Ovary (tissue), 3 donors: Measurements from ENCODE around the gene MTCL3.

Source experiments
- POLR2A ChIP-seq: fragments of 450-650 bp; IDR thresholded peaks from one replicate; pipeline ENCODE4 v1.6.1; 2017; ENCODE audit warnings: antibody characterized with exemption, mild to moderate bottlenecking, moderate library complexity
- TF ChIP-seq, protein P1 (sequence below), 3 donors: fragments of 450-650 bp in 2 of 3; fragments of 200-600 bp in 1 of 3; IDR thresholded peaks; one replicate each; pipeline versions ENCODE4 v1.5.1 to v1.8.0; 2016 to 2022; ENCODE audit warnings: antibody characterized with exemption in 3 of 3, mild to moderate bottlenecking in 1 of 3
- donor health status: DM: no; HTN: no; CAD: no.

DNA sequence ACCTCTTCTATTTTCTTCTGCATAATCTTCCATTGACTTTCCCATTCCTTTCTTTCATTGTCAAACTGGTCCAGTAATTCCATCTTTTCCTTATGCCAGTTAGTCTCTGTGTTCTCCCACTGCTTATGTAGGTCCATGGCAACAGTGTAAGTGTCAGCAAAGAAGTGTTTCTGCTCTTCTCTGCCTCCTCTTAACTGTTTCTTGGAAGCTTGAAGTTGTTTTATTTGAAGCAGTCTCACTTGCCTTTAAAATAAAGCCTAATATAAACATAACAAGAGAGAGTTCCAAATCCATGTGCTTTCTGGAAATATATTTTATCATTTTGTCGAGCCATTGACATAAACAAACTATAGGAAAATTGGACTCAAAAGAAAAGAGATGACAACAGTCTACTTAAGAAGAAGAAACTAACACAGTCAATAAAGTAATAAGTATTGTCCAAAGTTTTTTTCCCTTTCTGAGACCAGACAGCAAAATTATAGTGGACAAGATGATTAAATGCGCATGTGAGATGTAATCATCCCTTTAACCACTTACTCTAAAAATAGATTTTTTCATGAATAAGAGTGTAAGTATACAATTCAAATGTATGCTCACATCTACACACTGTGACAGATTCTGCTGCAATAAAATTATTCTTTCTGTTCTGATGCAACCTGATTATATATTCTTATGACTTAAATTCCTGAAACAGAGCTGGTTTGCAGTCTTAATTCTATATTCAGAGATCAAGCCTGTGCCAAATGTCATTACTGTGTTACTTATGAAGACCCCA, 65.1 kb downstream of the MTCL3 start:
- TF ChIP-seq POLR2A, result no peak
- TF ChIP-seq, protein P1, sequence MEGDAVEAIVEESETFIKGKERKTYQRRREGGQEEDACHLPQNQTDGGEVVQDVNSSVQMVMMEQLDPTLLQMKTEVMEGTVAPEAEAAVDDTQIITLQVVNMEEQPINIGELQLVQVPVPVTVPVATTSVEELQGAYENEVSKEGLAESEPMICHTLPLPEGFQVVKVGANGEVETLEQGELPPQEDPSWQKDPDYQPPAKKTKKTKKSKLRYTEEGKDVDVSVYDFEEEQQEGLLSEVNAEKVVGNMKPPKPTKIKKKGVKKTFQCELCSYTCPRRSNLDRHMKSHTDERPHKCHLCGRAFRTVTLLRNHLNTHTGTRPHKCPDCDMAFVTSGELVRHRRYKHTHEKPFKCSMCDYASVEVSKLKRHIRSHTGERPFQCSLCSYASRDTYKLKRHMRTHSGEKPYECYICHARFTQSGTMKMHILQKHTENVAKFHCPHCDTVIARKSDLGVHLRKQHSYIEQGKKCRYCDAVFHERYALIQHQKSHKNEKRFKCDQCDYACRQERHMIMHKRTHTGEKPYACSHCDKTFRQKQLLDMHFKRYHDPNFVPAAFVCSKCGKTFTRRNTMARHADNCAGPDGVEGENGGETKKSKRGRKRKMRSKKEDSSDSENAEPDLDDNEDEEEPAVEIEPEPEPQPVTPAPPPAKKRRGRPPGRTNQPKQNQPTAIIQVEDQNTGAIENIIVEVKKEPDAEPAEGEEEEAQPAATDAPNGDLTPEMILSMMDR (IDR thresholded peaks at IDR 0.05), result no peak
